H9 (cell line): ENCODE measurements around the gene RAP1GAP. TPM values are rescaled to one million over a fixed set of nuclear protein-coding genes. Genes with fewer than 3 reads are reported as not detected.

ENCODE experiments used
- DNase-seq: peaks from one replicate; pipeline ENCODE4 v3.0.0-alpha.2; 2017
- H2AFZ ChIP-seq: one replicate; pipeline ENCODE4 v1.6.1; 2013; ENCODE audit warnings: mild to moderate bottlenecking, low read length, control low read depth, moderate library complexity
- H2AK5ac ChIP-seq: 2 replicates; pipeline ENCODE4 v1.6.1; 2013; ENCODE audit warnings: low read length, control low read depth, mixed read lengths; ENCODE audit not compliant: insufficient read length
- H2BK120ac ChIP-seq: one replicate; pipeline ENCODE4 v1.6.1; 2013; ENCODE audit warnings: low read depth, mild to moderate bottlenecking, low read length, control low read depth, inconsistent platforms; ENCODE audit not compliant: poor library complexity, severe bottlenecking
- H2BK12ac ChIP-seq: 2 replicates; pipeline ENCODE4 v1.6.1; 2013; ENCODE audit warnings: low read length, control low read depth, mixed read lengths, low read depth; ENCODE audit not compliant: insufficient read length
- H2BK15ac ChIP-seq: 2 replicates; pipeline ENCODE4 v1.6.1; 2013; ENCODE audit warnings: low read depth, low read length, control low read depth
- H2BK20ac ChIP-seq: one replicate; pipeline ENCODE4 v1.6.1; 2013; ENCODE audit warnings: low read depth, mild to moderate bottlenecking, low read length, control low read depth, inconsistent platforms; ENCODE audit not compliant: poor library complexity, severe bottlenecking
- H2BK5ac ChIP-seq: 2 replicates; pipeline ENCODE4 v1.6.1; 2013; ENCODE audit warnings: low read length, control low read depth, mixed read lengths; ENCODE audit not compliant: insufficient read length
- H3K14ac ChIP-seq: 2 replicates; pipeline ENCODE4 v1.6.1; 2013; ENCODE audit warnings: low read length, control low read depth; ENCODE audit not compliant: insufficient read depth
- H3K18ac ChIP-seq: 2 replicates; pipeline ENCODE4 v1.6.1; 2013; ENCODE audit warnings: low read depth, mild to moderate bottlenecking, mixed read lengths, low read length, control low read depth; ENCODE audit not compliant: insufficient read length
- H3K23ac ChIP-seq: 2 replicates; pipeline ENCODE4 v1.6.1; 2013; ENCODE audit warnings: low read length, control low read depth, mixed read lengths, low read depth; ENCODE audit not compliant: insufficient read length
- H3K23me2 ChIP-seq: 2 replicates; pipeline ENCODE4 v1.6.1; 2013; ENCODE audit warnings: low read depth, mild to moderate bottlenecking, mixed read lengths, low read length, control low read depth; ENCODE audit not compliant: insufficient read length, poor library complexity, severe bottlenecking
- H3K27ac ChIP-seq: 2 replicates; pipeline ENCODE4 v1.5.1; 2013; ENCODE audit warnings: low read length, control low read depth, mixed read lengths, low read depth; ENCODE audit not compliant: insufficient read length
- H3K27me3 ChIP-seq: 2 replicates; pipeline ENCODE4 v1.6.1; 2013; ENCODE audit warnings: low read length, control low read depth, inconsistent platforms; ENCODE audit not compliant: insufficient read depth
- H3K4ac ChIP-seq: 2 replicates; pipeline ENCODE4 v1.6.1; 2013; ENCODE audit warnings: low read depth, mild to moderate bottlenecking, control low read depth, inconsistent platforms, low read length, moderate library complexity
- H3K4me1 ChIP-seq: 2 replicates; pipeline ENCODE4 v1.6.1; 2013; ENCODE audit warnings: low read length, control low read depth, inconsistent platforms; ENCODE audit not compliant: insufficient read depth
- H3K4me2 ChIP-seq: 2 replicates; pipeline ENCODE4 v1.6.1; 2013; ENCODE audit warnings: low read length, control low read depth, mixed read lengths; ENCODE audit not compliant: insufficient read length, insufficient read depth
- H3K56ac ChIP-seq: 2 replicates; pipeline ENCODE4 v1.6.1; 2013; ENCODE audit warnings: low read depth, mild to moderate bottlenecking, mixed read lengths, low read length, control low read depth; ENCODE audit not compliant: insufficient read length
- H3K79me1 ChIP-seq: 2 replicates; pipeline ENCODE4 v1.6.1; 2013; ENCODE audit warnings: low read depth, mild to moderate bottlenecking, moderate library complexity, low read length, control low read depth, inconsistent platforms; ENCODE audit not compliant: insufficient read depth, poor library complexity, severe bottlenecking
- H3K79me2 ChIP-seq: 2 replicates; pipeline ENCODE4 v1.6.1; 2013; ENCODE audit warnings: low read length, control low read depth, inconsistent platforms; ENCODE audit not compliant: insufficient read depth
- H3K9ac ChIP-seq: 2 replicates; pipeline ENCODE4 v1.6.1; 2013; ENCODE audit warnings: low read length, control low read depth, mixed read lengths; ENCODE audit not compliant: insufficient read length; ENCODE audit errors: extremely low read depth
- H3K9me3 ChIP-seq: one replicate; pipeline ENCODE4 v1.6.1; 2013; ENCODE audit warnings: low read depth, low read length, inconsistent platforms; ENCODE audit not compliant: control insufficient read depth
- H3T11ph ChIP-seq: one replicate; pipeline ENCODE4 v1.6.1; 2013; ENCODE audit warnings: mild to moderate bottlenecking, low read length, control low read depth, inconsistent platforms
- H4K20me1 ChIP-seq: one replicate; pipeline ENCODE4 v1.6.1; 2013; ENCODE audit not compliant: control insufficient read depth, insufficient read length, insufficient read depth
- H4K5ac ChIP-seq: 2 replicates; pipeline ENCODE4 v1.6.1; 2013; ENCODE audit warnings: low read depth, mild to moderate bottlenecking, mixed read lengths, low read length, control low read depth; ENCODE audit not compliant: insufficient read length
- H4K8ac ChIP-seq: replicated peaks from 2 replicates; pipeline ENCODE4 v1.6.1; 2013; ENCODE audit warnings: low read length, control low read depth, mixed read lengths, low read depth; ENCODE audit not compliant: insufficient read length
- H4K91ac ChIP-seq: 2 replicates; pipeline ENCODE4 v1.6.1; 2013; ENCODE audit warnings: low read depth, mild to moderate bottlenecking, moderate library complexity, mixed read lengths, low read length, control low read depth; ENCODE audit not compliant: insufficient read length
- H3K27ac Mint-ChIP-seq, 3 experiments: 2 replicates in 2 of 3; 3 replicates in 1 of 3; pipeline ENCODE4 v1.8.0; 2020 to 2021; ENCODE audit warnings: mixed read lengths in 3 of 3, mild to moderate bottlenecking in 1 of 3, moderate library complexity in 1 of 3
- H3K27me3 Mint-ChIP-seq: 2 replicates; pipeline ENCODE4 v1.8.0; 2021; ENCODE audit warnings: low read depth, mild to moderate bottlenecking, moderate library complexity, mixed read lengths
- H3K36me3 Mint-ChIP-seq, 3 experiments: 2 replicates in 2 of 3; 3 replicates in 1 of 3; pipeline ENCODE4 v1.8.0; 2020 to 2021; ENCODE audit warnings: low read depth in 3 of 3, mixed read lengths in 3 of 3; ENCODE audit not compliant: insufficient read depth in 1 of 3
- H3K4me1 Mint-ChIP-seq, 2 experiments: 2 replicates each; pipeline ENCODE4 v1.8.0; 2020; ENCODE audit warnings: mixed read lengths in 2 of 2
- H3K4me3 Mint-ChIP-seq, 2 experiments: 2 replicates in 1 of 2; 3 replicates in 1 of 2; pipeline ENCODE4 v1.8.0; 2020 to 2021; ENCODE audit warnings: mild to moderate bottlenecking in 2 of 2, mixed read lengths in 2 of 2, moderate library complexity in 1 of 2
- H3K9me3 Mint-ChIP-seq, 2 experiments: 2 replicates in 1 of 2; 3 replicates in 1 of 2; pipeline ENCODE4 v1.8.0; 2020; ENCODE audit warnings: mild to moderate bottlenecking in 2 of 2, mixed read lengths in 2 of 2, moderate library complexity in 1 of 2
- CTCF ChIP-seq: fragments of 200-600 bp; sonication (generic); conservative IDR thresholded peaks from 3 replicates; pipeline ENCODE4 v1.8.0; 2021; ENCODE audit warnings: antibody characterized with exemption, mild to moderate bottlenecking
- WGBS: extraction: QIAGEN DNeasy Blood & Tissue Kit; methylation state at CpG from one replicate; pipeline ENCODE4 v1.1.7; 2013; ENCODE audit warnings: missing lambda C conversion rate, low lambda C conversion rate, mixed read lengths; ENCODE audit not compliant: insufficient read length; ENCODE audit errors: extremely low coverage; 5-methylcytosine and 5-hydroxymethylcytosine counted together
- total RNA-seq: library from RNA; stranded (reverse); gene quantifications from 2 replicates; pipeline ENCODE4 v1.2.1, GENCODE V29; 2021

Gene RAP1GAP
- total RNA-seq, 1 experiment from 2014 or later: 7.9 TPM

- Histone ChIP-seq H2BK5ac (no peak overlapping the region), H2BK120ac (no peak overlapping the region), H3K18ac (no peak overlapping the region), H3K56ac (no peak overlapping the region), H2AFZ (no peak overlapping the region), H3K79me2 (no peaks in the 10 kb centered on the region), H3K79me1 (no peaks in the 10 kb centered on the region), H3T11ph (no peak overlapping the region), H2BK20ac (no peak overlapping the region), H3K4me2 (no peak overlapping the region), H3K9ac (no peak overlapping the region), H4K5ac (no peak overlapping the region), H3K9me3 (no peaks in the 10 kb centered on the region), H2AK5ac (no peak overlapping the region), H3K14ac (no peak overlapping the region; the same call in 1 of the 2 replicates), H3K4me1 (no peaks in the 10 kb centered on the region), H3K23ac (no peak overlapping the region), H4K91ac (no peak overlapping the region), H4K8ac (no peak overlapping the region), H2BK12ac (no peak overlapping the region), H3K27ac (no peak overlapping the region), H3K27me3 (no peaks in the 10 kb centered on the region), H3K23me2 (no peaks in the 10 kb centered on the region), H3K4ac (no peak overlapping the region), H4K20me1 (no peaks in the 10 kb centered on the region), H2BK15ac (no peak overlapping the region)
- no peak for DNase-seq
- Mint-ChIP-seq H3K27me3 (no peaks in the 10 kb centered on the region), H3K4me1 (peaks cover 4 to 19% of the 10 kb centered on the region in 2 experiments; a peak in 3 of 4 replicates), H3K4me3 (no peak overlapping the region; a peak in 1 of 5 replicates), H3K27ac (peak overlapping the region in 2 of 3 experiments; percentile 24 to 30; a peak in 2 of 7 replicates), H3K36me3 (no peaks in the 10 kb centered on the region; a peak in 1 of 7 replicates), H3K9me3 (no peaks in the 10 kb centered on the region; a peak in 1 of 5 replicates)
- no CpG with 5 or more reads among the region's 8 CpGs for WGBS
- TF ChIP-seq CTCF: no peak
These were observed 70.3 kb downstream of the RAP1GAP start for GRCh38 chr1:21598904-21599303.
